HG03469 (cell line): ENCODE measurements around the gene PRICKLE2.

Source experiments
- ATAC-seq: cut with Tn5 transposase; IDR thresholded peaks from one replicate; pipeline ENCODE4 v1.9.1; 2021; ENCODE audit warnings: mild to moderate bottlenecking, moderate library complexity, moderate number of reproducible peaks; ENCODE audit not compliant: unreplicated experiment

The PRICKLE2 gene

DNA sequence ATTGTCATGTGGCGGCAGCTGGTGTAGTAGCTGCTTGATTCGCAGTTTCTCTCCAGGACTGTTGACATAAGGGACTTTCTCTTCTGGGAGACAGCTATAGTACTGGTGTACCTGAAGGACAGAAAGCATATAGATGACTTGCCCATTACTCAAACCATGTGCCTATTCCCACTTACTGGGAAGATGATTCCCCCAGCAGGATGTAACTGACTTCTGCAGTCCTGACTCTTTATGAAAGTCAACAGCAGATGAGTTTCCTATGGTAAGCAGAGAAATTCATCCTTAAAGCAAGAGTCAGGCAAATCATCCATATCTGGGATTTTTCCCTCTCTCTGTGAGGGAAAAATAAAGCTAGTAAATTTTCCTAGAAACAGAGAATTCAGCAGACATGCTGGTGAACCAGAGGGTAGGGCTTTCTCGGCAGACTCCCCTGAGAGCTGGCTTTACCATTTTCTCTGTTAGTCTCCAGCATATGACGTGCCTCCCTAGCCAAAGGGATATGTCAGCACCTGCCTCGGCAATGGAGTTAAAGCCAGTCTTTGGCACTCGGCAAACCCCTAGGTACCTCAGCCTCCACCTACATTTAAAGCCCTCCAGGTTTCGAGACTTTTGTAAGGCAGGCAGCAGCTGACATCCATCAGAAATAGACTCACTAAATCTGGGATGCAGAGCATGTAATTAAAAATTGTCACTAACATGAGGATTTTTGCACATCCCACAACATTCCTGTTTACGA is 62.1 kb downstream of the PRICKLE2 start:
- no peak for ATAC-seq

DNA sequence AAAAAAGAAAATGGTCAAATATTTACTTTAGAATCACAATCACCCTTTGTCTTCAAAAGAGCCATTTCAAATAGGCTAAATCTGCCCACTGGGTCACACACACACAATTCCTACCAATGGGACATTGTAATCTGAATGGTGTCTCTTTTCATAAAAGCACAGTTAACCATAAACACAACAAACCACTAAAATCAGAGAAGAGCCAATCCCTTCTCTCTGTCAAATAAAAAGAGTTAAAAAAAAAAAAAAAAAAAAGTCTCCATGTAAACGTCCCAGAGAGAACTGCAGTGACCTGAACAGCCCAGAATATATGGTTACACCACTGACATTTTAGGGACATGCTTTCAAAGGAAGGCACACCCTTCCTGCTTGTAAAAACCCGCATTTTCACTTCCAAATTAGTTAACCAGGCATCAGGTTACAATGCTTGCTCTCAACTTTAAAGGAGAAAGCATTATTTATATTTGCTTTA is 63.7 kb downstream of the PRICKLE2 start:
- ATAC-seq, result no peak

DNA sequence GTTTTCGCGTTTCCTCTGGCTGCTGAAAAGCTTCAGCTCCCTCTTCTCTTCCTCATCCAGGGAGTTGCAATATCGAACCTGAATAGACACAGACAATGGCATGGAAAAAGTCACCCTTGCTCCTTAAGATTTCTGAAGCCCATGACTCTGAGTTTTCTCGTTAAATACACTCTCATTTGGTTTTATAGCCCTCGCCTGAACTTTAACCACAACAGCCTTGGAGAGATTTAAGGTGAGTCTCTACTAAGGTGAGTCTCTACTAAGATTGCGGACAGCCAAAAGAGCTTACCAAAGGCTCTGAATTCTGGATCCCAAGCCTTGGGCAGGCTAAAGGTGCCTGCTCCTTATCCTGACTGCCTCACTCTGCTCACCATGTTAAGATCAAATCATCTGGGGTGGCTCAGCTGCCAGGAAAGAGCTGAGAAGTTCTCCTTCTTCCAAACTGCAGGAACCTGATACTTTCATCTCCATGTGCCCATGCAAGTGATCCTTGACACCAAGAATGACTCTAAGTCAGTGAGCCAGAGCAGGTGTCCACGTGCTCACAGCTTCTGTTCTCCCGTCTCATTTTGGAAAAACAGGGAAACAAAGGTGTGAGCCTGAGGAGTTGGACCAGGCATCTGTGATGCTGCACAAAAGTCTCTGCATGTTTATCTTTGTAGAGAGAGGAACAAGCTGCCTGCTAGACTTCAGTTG is 65.1 kb downstream of the PRICKLE2 start:
- no peak for ATAC-seq

DNA sequence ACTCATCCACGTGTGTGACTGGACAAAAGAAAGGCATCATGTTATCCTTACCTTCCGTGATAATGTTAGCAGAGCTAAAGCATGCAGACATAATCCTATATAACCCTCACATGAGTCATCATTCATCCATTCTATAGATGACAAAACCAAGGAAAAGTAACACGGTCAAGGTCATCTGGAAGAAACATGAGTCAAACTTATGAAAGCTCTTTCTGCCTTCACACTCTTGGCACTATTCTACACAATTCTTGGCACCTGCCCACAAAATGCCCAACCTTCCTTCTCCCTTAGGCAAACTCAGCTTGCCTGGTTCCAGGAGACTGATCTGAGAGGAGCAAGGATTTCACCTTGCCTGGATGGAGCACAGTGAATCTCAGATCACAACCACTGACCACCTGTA is 66.9 kb downstream of the PRICKLE2 start:
- no peak for ATAC-seq

DNA sequence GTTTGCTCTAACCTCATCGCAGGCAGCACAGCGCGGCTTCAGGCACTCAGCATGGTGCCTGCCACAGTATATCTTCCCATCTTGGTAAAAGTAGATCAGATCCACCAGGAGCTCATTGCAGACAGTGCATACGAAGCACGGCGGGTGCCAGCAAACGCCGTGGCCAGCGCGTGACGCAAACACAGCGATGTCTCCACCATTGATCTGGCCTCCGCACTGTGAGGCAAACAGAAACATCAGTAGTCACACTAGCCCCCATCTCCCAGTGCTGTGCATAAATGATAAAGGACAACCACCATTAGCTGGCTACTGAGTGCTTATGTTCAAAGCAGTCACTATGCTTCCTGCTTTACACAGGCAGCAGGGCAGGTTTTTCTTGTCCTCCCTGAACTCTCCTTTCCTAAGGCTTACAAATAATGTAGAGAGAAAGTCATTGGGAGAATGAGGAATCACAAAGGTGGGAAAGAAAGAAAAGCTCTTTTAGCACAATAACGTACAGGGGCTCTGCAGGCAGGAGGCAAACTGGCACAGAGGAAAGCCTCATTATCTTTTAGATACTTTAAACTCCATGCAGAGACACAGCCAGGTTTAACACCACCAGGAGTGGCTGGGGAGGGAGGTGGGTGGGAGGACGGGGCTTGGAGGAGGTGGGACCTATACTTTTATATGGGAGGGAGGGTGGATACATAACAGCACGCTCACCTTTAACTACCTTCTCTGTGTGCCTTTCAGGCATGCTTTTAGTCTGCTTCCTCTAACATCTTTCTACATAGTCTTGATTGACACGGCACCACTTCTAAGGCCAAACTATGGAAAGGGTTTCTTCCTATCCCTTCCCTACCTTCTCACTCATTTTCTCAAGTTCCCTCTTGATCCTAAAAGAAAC is 67.9 kb downstream of the PRICKLE2 start:
- no peak for ATAC-seq

DNA sequence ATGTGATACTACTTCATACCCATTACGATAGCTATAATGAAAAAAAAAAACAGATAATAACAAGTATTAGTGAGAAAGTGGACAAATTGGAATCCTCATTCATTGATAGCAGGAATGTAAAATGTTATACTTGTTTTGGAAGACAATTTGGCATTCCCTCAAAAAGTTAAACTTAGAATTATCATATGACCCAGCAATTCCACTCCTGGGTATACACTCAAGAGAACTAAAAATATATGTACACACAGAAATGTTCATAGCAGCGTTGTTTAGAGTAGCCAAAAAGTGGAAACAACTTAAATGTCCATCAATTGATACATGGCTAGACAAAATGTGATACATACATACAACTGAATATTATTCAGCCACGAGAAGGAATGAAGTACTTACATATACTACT is 69.9 kb downstream of the PRICKLE2 start:
- no peak for ATAC-seq

DNA sequence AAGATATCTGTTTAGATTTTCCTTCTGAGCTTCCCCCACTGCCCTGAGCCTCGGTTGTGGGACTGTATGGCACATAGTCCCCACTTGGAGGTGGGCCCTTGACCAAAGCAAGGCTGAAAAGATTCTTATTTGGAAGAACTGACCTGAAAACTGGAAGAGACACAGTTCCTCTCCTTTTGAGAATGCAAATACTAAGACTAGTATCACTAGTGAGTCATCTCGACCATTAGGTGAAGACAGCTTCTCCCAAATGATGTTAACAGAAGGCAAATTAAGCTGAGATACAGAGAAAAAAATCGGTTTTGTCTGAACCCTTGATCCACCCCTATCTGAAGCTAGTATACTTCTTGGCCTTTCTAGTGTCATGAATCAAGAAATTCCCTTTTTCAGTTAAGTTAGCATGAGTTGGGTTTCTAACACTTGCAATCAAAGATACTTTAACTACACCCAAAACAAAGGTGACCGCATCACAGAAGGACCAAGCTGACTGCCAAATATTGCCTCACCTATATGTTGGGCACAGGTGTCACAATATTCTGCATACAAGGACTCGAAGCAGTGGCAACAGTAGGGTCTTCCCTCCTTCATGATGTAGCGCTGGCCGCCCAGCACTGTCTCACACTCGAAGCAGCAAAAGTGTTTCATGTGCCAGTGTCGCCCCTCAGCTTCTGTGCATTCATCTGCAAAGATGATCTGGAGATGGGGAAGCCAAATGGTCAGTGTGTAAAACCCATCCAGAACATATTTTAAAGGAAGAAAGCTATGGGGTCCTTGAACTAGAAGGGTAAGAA is 72.4 kb downstream of the PRICKLE2 start:
- ATAC-seq, result no peak

DNA sequence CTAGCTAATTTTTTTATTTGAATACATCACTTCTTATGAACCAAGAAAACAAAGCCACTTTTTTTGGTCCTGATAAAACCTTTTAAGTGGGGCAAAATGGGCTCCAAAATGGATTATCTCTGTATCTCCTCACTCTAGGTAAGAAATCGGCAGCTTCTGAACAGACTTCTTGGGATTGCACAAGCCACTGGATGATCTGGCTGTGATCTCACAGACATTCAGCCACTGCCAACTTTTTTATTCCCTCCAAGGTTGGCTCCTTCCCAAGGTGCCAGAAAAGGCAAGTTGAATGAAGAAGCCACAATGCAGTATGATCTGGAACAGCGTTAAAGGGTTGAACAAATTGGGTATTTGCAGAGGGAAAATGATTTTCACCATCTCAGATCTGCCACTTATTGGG is 73.2 kb downstream of the PRICKLE2 start:
- ATAC-seq, result no peak

DNA sequence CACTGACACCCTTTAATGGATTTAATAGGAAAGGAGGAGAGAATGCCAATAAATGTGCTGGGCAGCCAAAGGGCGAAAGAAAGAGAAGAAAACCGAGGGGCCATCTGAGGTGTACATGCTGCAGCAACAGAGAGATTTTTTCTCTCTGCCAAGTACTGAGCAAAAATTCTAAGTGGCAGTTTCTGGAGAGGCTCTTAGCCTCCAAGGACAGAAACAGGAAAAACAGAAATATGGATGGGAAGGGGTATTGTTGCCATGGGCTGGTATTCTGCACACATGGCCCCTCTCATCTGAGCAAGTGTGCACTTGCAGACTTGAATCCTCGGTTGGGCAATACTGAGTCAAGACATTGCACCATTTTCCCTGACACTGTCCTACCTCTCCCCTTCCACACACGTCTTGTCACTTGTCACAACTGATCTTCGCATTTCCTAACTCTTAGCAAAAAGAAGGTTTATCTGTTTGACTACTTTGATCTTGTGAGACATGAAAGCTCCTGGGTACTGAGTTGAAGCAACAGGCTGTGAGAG is 73.9 kb downstream of the PRICKLE2 start:
- no peak for ATAC-seq

DNA sequence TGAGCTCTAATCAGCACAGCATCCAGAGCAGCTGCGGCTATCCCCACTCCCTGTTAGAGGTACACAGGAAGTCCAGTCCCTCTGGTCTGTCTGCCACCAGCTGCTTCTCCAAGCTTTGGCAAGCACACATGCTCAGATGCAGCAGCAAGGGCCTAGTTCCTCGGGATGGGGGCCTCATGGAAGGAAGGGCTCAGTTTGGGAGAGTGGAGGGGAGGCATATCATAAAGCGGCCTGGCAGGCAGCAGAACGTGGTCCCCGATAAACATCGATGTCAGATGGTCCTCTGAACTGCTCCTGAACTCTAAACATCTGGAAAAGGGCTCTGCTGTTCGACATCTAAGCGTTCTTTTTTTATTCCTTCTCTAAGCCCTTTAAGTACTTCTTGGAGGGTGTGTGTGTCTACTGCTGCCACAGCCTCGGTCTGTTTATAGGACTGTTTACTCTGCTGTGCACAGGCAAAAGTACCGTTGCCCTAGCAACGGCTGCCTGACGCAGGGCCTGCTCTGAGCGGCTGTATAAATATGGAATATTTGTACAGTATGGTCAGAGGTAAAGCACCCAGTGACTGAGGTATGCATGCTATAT is 74.6 kb downstream of the PRICKLE2 start:
- ATAC-seq, result no peak

DNA sequence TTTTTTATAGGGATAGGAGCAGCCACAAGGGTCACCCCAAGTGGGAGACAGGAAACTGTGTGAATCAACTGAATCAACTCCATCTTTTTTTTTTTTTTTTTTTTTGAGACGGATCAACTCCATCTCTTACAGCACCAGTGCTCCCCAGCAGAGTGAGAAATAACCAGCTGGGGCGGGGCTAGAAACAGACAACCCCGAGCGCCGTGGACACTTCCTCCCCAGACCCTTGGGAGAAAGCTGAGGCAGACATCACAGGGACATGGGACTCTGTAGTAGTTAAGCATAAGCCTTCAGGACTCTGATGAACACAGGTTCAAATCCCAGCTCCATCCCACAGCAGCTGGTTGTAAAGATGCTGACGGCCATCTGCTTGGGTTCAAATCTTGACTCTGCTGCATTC is 75.4 kb downstream of the PRICKLE2 start:
- ATAC-seq, result no peak

DNA sequence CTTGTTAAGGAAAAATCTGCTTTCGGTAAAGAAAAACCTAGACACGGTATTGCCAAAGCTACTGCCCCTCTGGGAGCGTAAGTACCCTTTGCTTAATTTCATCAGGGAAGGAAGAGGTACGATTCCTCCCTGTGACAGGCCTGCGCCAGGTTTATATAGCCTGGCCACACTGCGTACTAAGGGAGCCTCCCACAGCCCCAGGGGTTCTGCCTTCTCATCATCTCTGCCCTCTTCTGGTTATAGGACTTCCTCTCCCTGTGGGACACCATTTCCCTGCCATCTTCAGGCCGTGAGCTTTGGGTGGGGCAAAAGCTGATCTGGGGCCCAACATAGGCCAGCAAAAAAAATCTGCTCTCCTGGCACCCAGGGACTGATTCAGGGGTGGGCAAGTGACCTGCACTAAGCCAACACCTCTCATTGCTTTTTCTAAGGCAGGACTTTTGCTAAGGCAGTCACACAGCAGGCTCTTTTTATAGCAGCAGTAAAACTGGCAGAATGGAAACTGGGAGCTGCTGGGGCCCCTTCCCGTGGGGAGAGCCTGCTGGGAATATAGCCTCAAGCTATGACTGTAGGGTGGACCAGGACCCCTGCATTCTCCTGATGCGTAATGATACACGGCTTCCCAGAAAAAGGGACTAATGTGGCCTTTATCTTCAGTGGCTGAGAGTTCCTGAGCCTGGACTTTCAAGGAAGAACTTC is 76.2 kb downstream of the PRICKLE2 start:
- no peak for ATAC-seq

DNA sequence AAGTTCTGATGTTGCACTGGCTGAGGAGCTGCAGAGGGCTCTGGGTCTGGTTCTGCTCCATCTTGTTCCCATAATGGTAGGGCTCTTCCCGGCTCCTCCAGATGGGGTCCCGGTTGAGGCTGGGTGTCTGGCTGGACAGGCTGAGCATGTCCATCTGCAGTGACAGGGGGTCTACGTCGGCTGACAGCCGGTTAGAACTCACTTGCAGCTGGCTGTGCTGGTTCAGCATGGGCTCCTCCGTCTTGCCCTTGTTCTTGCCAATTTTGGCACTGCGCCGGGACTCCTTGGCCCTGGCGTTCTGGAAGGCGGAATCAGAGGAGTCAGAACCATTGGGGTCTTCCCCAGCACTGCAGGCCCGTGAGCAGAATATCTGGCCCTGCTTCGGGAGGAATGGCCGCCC is 78.1 kb downstream of the PRICKLE2 start:
- no peak for ATAC-seq

DNA sequence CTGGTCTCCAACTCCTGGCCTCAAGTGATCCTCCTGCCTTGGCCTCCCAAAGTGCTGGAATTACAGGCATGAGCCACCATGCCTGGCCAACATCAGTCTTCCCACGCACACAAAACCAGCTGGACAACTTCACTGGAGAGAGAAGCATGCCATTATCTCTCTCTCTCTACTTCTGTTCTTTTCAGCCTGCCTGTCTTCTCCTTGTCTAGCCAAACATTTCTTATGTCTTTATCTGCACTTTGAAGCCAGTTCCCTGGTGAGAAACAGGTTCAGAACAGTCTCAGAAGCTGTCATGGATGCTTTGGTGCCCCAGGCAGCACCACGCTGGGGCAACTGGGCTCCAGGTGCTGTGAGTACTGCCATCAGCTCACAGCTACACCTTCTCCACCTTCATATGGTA is 79.8 kb downstream of the PRICKLE2 start:
- no peak for ATAC-seq

DNA sequence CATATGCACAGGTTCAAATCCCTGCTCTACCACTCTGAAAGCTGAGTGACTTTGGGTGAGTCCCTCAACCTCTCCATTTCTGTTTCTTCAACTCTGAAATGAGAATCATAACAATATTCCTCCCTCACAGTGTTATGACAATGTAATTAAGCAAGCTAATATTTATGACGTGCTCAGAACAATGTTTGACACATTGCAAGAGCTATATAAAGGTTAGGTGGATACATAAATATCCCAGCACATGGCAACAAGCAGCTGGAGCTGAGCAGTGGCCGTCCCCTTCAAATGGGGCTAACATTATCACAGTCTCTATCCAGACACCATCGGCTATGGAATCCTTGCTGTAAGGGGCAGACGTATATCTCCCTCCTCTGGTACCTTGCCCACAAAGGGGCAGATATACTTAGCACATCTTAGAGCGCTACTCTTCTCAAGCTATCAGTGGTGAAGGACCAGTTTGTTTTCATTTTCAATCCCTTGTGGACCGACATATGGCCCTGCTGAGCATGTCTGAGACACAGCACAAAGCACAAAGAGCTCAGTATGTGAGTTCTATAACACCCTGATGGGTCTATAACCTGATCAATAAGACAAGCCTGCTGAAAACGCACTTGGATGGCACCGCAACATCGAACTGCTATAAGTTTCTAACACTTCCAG is 80.9 kb downstream of the PRICKLE2 start:
- no peak for ATAC-seq

DNA sequence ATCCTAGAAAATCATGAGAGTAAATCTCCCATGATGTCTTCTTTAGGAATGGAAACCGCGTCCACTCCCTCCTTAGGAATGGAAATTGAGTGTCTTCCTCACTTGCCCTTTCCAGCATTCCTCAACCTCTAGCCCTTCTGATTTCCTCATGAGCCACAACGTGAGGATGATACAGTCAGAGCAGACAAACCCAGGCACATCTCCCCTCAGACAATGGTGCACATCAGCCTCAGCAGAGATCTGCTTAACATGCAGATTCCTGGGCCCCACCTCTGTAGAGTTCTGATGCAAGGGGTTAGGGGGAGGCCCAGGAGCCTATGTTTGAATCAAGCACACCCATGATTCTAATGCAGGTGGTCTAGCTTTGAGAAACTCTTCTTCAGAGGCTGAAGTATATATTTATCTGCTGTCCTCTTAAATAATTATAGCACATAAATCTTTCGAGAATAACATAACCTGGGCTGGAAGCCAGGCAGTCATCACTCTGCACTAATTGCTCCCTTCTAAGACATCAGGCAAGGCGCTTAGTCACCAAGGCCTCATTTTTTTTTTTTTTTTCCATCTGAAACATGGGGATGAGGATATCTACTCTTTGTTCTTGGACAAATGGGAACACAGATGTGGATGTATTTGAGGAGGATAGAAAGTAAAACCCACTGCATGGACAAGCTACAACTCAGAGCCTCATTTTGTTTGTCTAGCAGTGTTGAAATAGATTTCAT is 81.7 kb downstream of the PRICKLE2 start:
- no peak for ATAC-seq

DNA sequence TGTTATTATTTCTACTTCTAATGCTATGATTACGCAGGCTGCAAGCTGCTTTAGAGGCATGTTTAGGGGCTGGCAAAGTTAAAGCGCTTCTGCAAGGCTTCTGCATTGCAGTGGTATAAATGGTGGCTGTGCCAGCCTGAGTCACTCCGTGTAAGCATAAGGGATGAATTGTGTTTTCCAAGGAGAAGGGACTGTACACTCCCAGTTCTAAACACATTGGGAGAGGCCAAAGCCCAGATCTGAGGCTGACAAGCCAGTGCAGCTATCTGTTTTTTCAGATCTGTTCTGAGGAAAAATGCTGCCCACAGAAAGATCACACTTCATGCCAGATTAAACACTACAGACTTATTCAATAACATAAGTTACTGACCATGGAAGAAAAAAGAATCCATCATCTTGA is 83.8 kb downstream of the PRICKLE2 start:
- no peak for ATAC-seq

DNA sequence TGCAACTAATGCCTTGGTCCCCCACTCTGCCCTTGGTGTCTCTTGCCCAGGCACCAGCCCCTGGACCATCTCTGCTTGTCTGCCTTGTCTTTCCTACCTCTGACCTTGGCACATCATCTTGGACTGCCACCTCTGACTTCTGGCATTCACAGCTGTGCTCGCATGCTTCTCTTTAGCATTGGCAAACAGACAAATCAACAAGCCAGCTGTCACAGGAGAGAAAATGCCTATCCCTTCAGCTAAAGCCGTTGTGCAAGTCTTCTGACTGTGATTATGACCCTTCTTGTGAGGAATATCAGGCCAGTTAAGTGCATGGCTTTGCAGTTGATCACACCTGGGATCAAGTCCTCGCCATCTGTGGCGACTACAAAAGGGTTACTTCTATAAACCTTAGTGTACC is 84.6 kb downstream of the PRICKLE2 start:
- no peak for ATAC-seq
